Activated CD4-positive, CD25-positive, alpha-beta regulatory T cell (primary cell): ENCODE measurements around the gene MAS1L.

Experiments used
- DNase-seq, 4 experiments: peaks; one replicate each; lab custom pipeline; 2025; lab: John Stamatoyannopoulos, UW

MAS1L gene, protein sequence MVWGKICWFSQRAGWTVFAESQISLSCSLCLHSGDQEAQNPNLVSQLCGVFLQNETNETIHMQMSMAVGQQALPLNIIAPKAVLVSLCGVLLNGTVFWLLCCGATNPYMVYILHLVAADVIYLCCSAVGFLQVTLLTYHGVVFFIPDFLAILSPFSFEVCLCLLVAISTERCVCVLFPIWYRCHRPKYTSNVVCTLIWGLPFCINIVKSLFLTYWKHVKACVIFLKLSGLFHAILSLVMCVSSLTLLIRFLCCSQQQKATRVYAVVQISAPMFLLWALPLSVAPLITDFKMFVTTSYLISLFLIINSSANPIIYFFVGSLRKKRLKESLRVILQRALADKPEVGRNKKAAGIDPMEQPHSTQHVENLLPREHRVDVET

DNA sequence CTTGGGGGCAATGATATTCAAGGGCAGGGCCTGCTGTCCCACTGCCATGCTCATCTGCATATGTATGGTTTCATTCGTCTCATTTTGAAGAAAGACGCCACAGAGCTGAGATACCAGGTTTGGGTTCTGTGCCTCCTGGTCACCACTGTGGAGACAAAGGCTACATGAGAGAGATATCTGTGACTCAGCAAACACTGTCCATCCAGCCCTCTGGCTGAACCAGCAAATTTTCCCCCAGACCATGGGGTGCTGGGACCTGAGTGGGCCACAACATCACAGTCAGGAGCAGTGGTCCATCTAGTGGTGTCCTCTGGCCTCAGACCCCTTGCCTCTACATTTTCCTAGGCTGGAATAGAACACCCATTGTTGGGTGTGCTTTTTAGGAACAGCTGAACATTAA is at the start of gene MAS1L:
Gene MAS1L (minus strand): TSS at position 297 of the 400 bp plus-strand sequence. CDS start 54 bp downstream, at position 243.
- DNase-seq = no peak

DNA sequence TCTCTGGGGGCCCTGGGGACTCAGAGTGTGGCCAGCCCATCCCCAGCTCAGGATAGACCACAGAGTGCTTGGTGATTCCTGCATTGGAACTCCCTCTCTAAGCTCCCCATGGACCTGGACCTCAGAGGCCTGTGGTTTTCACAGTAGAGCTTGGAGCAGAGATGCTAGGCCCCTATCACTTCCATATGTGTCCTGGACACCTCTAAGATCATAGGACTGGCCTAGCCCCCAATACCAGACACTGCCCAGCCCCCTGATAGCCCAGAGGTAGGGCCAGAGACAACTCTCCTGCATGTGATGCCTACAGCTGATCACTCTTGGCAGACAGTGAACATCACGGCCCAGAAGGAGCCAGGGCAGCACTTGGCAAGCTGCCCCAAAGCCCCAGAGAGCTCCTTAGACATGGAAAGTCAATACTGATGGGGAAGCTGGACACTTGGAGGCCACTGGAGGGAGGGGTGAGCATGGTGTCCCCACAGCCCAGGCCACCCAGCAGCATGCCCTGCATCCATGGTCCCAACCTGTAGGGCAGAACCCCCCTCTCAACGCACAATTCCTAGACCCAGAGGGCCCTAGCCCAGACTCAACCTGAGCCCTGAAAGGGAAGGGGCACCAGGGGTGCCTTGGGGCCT is 44.7 kb upstream of the MAS1L start:
- DNase-seq = no peak

DNA sequence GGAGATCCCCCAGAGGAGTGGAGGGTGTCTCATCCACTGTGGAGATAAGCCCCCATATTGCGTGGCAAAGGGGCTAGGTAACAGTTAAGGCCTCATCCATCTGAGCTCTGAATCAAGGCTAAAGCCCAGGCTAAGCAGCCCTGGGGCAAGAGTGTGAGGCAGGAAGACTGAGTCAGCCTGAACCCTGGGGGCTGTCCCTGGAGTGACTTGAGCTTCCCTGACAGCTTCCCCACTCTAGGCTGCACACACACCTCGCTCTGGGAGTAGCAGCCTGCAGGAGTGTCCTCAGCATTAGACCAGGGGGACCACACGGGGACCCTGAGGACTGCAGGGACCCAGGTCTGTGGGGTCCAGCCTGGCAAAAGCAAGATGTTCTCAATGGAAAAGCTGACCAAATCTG is 43.9 kb upstream of the MAS1L start:
- no peak for DNase-seq

DNA sequence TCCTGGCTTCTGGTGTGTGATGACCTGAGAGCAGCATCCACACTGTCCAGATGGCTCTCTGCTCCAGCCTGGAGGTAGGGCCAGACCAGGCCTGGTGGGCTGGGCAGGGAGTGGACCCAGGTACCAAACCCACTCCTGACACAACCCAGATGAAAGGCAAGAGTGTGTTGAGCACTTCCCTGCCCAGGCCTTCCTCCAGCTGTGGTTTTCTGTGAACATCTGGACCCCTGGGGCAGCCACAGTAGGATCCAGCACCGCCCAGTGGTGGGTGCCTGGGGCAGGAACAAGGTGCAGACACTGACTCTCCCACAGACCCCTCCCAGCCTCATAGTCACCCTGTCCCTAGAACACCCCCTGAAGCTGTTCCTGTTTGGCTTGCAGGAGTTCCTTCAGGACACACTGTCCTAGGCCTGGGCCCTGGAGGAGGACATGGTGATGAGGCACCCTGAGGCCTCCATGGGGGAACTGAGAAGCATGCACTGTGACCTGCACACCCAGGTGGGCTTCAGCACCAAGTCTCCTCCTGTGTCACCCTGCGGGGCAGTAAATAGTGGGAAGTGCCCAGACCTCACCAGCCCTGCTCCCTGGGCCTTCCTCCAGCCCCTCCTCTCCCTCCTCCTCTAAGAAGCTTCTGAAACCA is 43.0 kb upstream of the MAS1L start:
- DNase-seq = no peak

DNA sequence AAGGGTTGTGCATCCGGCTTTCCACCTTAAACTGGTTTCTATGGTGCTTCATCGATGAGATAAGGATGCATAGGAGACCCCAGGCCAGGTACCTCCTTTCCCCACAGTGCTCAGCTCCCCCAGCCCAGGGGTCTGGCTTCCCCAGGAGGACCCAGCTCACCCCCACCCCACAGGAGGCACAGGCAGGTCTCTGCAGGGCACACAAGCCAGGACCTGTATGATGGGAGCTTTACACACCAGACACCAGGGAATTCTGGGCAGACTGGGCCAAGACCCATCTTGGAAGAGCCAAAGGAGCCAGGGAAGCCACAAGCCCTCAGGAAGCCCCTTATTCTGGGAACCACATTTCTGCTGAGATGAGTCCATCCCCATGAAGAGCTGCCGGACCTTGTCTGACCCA is 42.2 kb upstream of the MAS1L start:
- DNase-seq = no peak

DNA sequence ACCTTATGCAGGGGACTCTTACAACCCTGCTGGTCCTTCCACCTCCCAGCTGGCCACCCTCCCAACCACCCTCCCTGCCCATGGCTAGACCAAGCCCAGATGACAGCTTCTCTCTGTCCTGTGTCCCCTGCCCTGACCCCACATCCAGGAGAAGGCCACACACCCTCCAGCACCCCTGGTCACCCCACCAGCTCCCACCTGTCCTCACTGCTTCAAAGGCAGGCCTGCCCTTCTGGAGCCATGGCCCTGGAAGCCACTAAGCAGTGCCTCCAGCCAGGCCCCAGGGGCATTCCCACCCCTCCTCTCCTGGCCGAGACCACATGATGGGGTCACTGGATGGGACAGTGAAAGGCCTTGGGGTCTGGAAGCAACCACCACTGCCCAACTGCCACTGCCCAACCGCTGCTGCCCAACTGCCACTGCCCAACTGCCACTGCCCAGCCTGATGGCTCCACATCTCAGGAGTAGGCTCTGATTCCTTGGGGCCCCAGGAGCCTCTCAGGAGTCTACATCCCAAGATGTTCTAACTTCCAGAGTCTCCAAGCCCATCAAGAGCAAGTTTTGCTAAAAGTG is 41.3 kb upstream of the MAS1L start:
- DNase-seq = no peak

DNA sequence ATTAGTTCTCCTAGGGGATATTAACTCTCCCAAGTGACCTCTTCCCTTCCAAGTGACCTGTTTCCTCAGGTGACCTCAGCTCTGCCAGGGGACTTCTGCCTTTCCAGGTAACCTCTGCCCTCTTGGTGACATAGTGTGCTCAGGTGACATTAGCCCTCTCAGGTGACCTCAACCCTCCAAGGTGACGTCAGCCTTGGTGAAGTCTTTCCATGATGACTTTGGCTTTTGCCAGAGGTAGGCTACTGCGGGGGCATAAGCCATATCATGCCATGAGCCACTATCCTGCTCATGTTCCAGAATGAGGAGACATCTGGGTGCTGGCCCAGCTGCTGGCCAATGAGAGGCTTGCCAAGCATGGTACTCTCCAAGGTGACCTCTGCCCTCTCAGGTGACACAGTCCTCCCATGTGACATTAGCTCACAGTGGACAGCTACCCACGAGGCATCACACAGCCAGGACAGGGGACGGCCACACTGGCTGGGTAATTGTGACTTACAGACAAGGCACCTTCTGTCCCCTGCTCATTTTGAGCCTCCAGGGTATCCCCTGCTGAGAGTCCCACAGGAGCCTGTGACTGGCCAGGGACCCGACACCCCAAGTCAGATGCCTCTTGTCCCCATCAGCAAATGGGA is 40.7 kb upstream of the MAS1L start:
- DNase-seq = no peak

DNA sequence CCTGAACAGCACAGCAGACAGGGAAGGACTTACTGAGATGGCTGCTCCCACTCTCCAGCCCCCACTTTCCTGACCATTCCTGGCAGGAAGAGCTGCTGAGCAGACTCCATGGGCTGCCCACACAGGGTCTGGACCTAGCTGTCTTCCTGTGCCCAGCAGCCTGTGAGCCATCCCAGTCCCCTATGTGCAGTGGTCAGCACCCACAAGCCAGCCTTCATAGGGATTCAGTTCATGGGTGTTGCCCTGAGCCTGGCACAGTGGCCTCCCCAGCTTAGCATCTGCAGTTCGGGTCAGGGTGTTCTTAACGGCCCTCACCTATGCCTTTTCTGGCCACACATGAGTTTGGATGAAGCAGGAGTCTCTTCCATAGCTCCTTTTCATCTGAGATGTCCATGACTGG is 39.8 kb upstream of the MAS1L start:
- no peak for DNase-seq

DNA sequence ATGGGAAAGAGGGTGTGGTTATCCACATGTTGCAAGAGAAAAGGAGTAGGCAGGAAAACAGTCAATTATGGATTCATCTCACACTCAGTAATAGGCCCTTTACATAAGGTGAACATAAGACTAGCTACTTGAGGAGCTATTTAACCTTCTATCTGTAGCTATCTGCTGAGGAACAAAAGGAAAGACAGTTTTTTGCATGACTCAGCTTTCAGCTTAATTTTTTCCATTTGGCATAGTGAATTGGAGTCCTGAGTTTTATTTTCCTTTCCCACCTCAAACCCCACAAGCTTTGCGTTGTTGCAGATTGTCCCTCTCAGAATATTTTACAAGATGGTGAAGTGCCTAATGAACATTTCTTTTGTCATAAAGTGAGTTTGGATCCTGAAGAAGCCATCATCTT is 39.4 kb upstream of the MAS1L start:
- DNase-seq = no peak

DNA sequence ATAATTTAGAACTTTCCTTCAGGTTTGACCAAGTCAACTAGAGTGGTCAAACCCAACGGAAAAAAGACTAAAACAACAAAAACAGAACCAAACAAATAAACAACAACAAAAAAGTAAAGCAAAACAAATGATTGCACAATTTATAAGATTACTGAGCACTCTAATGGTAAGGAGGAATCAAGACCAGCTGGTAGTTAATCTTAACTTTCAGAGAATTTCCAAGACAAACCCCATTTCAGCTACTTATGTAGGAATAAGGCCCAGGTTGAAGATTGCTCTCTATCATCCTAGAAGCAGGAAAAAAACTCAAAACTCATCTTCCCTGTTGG is 37.5 kb upstream of the MAS1L start:
- DNase-seq = no peak

DNA sequence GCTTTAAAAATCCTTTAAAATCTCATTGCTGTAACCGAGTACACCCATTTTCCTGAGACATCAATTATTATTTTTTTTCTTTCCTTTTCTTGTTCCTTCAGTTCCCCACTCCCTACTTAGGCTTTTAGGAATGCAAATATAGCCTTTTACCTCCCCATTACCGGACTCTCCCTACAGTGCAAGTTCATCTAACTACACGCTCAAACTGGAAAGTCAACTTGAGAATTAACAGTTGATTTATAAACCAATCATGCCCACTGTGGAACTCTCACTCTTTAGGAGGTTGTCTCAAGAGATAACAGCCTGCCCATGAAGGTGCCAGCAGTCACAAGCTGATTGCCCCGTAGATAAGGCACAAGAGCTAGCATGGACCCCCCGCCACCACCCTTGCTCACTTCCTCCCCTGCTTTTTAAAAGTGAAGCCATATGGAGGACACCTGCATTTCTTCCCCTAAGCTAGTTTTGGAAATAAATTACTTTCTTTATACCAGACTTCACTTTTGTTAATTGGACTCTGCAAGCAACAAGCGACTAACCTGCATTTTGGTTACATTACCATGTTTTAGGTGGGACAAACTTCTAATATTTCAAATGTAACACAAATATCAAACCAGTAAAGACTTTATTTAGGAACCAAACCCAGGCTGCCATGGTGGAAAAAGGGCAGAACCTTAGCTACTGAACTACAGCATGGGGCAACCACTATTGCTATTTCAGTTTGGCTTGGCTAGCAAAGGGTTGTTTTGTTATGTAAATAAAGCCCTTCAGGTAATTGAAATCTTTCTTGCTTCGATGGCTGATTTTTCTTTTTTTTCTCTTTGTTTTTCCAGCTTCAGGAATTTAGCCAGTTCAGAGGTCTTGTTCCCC is 36.9 kb upstream of the MAS1L start:
- DNase-seq = no peak

DNA sequence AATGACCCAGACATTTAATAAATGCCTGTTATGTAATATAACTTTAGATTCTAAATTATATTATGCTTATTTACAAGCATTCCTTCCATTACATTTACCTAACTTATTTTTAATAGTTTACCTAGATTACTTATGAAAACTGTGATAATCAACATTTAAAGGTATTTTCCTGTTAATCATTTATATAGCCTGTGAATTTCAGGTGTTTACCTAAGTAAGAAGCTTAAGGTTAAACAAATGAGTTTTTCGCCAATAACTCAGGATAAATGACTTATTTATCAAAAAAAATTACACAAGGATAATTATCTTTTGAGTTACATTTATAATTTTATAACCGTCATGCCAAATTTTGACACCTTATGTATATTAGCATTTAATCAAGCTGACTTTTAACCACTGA is 36.3 kb upstream of the MAS1L start:
- DNase-seq = no peak

DNA sequence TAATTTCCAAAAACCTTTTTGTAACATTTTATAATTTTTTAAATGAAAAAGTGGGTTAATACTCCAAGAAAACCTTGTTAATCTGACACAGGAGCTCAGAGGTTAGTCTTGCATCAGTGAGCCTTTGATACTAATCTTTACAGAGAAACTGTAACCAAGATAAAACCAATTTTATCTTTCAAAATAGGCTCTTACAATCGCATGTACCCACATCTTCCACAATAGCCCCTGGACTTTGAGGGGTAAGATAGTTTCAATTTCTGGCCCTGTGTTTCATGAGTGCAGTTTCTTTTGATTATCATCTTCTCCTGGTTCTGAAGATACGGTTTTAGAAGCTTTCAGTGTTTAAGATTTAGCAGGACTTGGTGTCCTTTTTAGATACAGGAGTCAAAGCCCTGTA is 34.5 kb upstream of the MAS1L start:
- DNase-seq = no peak

DNA sequence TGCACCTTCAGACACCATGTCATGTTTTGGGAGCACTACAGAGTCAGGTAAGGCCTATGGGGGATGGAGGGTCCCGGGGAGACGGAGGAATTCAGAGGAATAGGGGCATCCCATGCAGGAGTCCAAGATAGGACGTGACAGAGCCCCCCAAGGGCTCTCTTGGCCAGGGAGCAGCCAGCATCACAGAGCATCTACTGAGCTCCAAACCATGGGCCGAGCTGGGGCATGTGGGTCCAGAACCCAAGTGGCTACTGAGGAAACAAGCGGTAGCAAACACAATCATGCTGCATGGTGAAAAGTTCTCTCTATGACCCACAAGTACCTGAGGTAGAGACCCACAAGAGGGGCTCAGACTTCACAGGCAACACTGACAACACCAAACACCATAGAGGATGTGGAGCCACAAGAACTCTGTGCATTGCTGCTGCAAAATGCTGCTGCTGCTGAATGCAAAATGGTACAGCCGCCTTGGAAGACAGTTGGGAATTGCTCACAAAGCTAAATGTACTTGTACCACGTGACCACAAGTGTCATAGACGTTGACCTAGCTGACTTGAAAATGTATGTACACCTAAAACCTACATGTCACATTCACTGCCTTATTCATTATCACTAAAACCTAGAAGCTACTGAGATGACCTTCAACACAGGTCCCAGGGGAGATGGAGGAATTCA is 33.4 kb upstream of the MAS1L start:
- DNase-seq = no peak

DNA sequence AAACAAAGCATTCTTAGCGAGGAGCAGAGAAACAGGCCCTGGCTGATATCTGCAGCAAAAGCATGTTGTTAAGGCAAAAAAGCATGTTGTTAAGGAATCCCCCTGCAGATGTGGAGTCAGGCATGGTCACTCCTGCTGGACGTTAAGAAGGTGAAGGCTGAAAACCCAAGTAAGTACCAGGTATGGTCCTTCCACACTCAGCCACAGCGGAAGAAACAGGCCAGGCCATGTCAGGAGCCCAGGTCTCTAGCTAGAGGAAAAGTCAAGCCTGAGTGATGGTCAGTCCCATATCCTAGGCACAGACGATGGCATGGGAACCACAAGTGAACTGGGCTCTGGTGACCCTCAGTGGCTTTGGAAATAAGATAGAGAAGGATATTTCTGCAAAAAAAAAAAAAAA is 32.5 kb upstream of the MAS1L start:
- DNase-seq = no peak

DNA sequence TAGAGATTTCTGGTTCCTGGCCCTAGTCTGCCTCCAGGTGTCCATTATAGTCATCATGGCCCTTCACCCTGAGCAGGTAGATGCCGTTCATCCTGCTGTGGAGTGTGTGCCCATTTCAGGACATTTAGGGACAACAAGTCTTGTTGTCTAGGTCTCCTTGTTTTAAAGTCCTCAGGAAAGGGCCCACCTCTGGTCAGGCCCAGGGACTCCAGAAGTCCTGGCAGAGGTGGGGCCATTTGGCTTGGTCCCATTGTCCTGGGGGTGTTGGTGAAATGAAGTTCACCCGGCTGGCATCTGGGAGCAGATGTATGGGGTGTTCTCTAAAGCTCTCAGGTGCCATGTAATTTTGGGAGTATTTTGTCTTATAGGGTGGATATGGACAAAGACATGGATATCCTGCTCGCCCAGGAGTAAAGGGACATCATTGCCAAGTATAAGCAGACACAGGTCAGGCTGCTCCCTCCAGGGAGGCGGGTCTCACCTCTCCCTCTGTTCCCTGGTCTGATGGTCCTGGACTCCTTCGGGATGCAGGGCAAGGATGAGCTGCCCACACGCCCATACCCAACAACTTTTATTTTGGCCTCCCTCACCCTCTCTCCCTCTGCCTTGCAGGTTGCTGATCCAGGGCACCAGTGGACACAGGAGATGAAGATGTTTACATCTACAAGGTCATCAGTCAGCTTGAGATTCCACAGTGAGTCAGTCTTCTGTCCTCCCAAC is 31.7 kb upstream of the MAS1L start:
- no peak for DNase-seq

DNA sequence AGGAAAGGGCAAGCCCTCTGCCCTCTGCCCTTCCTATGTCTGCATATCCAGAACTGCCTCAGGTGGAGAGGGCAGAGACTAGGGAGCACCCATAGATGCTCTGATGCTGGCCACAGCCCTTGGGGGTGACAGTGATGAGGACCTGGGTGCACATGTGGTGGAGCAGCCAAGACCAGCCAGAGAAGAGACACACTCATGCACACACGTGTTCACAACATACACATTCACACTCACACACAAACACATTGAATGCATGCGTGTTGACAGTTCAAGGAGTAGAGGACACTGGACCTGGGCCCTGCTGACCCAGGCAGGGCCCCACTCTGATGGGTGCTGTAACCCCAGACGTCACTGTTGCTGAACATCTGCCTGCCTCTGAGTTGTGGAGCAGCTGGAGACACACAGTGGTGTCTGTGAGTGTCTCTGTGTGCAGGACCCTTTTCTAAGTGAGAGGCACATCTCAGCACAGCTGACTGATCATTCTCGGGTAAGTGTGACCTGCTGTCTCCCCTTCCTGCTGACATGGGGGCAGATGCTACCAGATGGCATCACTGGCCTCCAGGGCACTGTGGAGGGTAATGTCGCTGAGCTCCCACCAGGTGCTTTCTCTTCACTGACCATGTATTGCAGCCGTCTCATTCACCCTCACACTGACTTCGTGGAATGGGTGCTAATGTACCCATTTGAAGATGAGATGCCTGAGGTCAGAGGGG is 30.1 kb upstream of the MAS1L start:
- no peak for DNase-seq

DNA sequence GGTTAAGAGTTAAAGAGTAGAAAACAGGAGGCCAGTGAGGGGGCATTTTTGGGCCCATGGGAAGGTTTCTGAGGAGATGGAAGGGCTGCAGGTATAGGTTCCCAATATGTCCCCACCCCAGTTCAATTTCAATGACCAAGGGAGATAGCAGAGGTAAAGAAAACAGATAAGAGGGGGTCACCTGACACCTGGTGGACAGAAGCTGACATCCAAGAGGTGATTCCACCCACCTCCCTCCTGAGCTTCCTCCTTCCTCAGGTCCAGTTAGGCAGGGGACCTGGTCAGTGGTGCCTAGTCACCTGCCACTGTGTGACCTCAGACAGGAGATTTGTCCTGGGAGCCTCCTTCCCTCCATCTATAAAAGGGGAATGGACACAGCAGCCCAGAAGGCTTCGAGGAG is 29.5 kb upstream of the MAS1L start:
- DNase-seq = no peak

DNA sequence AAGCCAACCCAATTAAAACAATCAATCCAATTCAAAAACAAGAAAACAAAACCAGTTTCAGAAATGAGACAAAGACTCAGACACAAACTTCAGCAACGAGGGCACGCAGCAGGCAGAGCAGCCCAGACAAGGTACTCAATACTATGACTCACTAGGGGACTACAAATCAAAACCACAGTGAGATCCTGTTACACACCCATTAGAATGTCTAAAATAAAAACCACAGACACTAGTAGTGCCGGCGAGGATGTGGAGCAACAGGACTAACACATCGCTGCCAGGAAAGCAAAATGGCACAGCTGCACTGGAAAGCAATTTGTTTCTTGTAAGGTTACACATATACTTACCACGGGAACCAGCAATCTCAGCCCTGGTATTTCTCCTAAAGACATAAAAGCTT is 28.4 kb upstream of the MAS1L start:
- peak in 1 of 4 experiments; percentile 9 for DNase-seq
